BLaER1 treated with 17β-estradiol and CSF1 and Interleukin-3, amounts not matched to agents 10 nM and 100 nM (cell line): ENCODE data around the gene OSBPL9.

ENCODE experiments used
- H3K27ac ChIP-seq, 11 experiments: shearing (Covaris generic); formaldehyde crosslinking; 2 replicates each; pipeline ENCODE4 v1.8.1; 2022
- H3K27me3 ChIP-seq, 11 experiments: shearing (Covaris generic); formaldehyde crosslinking; 2 replicates each; pipeline ENCODE4 v1.8.1; 2022
- H3K36me3 ChIP-seq, 11 experiments: shearing (Covaris generic); formaldehyde crosslinking; 2 replicates each; pipeline ENCODE4 v1.8.1; 2022
- H3K4me1 ChIP-seq, 10 experiments: shearing (Covaris generic); formaldehyde crosslinking; 2 replicates each; pipeline ENCODE4 v1.8.1; 2022
- H3K4me2 ChIP-seq, 11 experiments: shearing (Covaris generic); formaldehyde crosslinking; 2 replicates each; pipeline ENCODE4 v1.8.1; 2022
- H3K4me3 ChIP-seq, 10 experiments: shearing (Covaris generic); formaldehyde crosslinking; 2 replicates each; pipeline ENCODE4 v1.8.1; 2022
- H3K9ac ChIP-seq, 11 experiments: shearing (Covaris generic); formaldehyde crosslinking; 2 replicates each; pipeline ENCODE4 v1.8.1; 2022
- H3K9me3 ChIP-seq, 11 experiments: shearing (Covaris generic); formaldehyde crosslinking; replicated peaks in 1 of 11; 2 replicates each; pipeline ENCODE4 v1.8.1; 2022
- H4K20me1 ChIP-seq, 11 experiments: shearing (Covaris generic); formaldehyde crosslinking; 2 replicates each; pipeline ENCODE4 v1.8.1; 2022
- Cebpa-rat ChIP-seq, 11 experiments: shearing (Covaris generic); IDR thresholded peaks; 2 replicates each; pipeline ENCODE4 v1.8.1; 2022

Gene OSBPL9

GRCh38 chr1:51618715-51619114 lies 1.8 kb downstream of the OSBPL9 start:
- 0 out of 22 replicates have a peak overlapping the region, but pooled peaks of 1 of the 11 experiments have one; percentile 12 for H3K9ac ChIP-seq
- no peaks in the 10 kb centered on the region for H3K36me3 ChIP-seq
- H3K27ac ChIP-seq, result no peak overlapping the region
- peaks cover 22 to 53% (median 40%) of the 10 kb centered on the region in 10 experiments for H3K4me1 ChIP-seq
- no peak for TF ChIP-seq Cebpa-rat (IDR thresholded peaks at IDR 0.05)
- H3K9me3 ChIP-seq, result no peaks in the 10 kb centered on the region
- peak overlapping the region in 10 of 11 experiments; percentile 88 to 99 (median 96); a peak in 12 of 22 replicates for H3K4me2 ChIP-seq
- H4K20me1 ChIP-seq, result peaks cover 0 to 16% (median 0%) of the 10 kb centered on the region in 11 experiments; a peak in 2 of 22 replicates
- H3K4me3 ChIP-seq, result peak overlapping the region in 2 of 10 experiments; percentile 78 to 97; a peak in 1 of 20 replicates
- no peaks in the 10 kb centered on the region for H3K27me3 ChIP-seq

DNA sequence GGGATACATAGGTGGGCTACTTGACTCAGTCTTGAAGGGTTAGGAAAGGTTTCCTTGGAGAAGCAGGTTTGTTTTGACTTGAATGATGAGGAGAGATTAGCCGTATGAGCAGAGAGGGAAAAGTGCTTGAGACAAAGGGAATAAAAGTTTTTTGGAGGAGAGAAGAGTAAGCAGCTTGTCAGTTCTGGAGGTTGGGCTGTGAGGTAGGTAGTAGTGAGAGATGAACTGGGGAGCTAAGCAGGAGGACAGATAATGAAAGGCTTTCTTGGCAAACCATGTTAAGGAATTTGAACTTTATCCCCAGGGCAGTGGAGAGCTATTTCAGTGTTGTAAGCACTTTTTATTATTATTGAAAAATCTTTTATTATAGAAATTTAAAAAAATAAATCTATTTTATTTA lies 3.6 kb downstream of the OSBPL9 start:
- no peak for TF ChIP-seq Cebpa-rat (IDR thresholded peaks at IDR 0.05)

GRCh38 chr1:51621161-51621560 lies 4.3 kb downstream of the OSBPL9 start:
- Histone ChIP-seq H3K9ac (no peak overlapping the region), H3K4me1 (peaks cover 28 to 71% (median 52%) of the 10 kb centered on the region in 10 experiments), H3K9me3 (no peaks in the 10 kb centered on the region), H3K4me3 (no peak overlapping the region), H4K20me1 (peaks cover 0 to 16% (median 0%) of the 10 kb centered on the region in 11 experiments; a peak in 2 of 22 replicates), H3K36me3 (no peaks in the 10 kb centered on the region), H3K27ac (no peak overlapping the region), H3K4me2 (no peak overlapping the region), H3K27me3 (no peaks in the 10 kb centered on the region)
- no peak for TF ChIP-seq Cebpa-rat (IDR thresholded peaks at IDR 0.05)

More for the DNA sequence above, 3.6 kb downstream of the OSBPL9 start:
- H3K4me1 ChIP-seq, result peaks cover 31 to 71% (median 53%) of the 10 kb centered on the region in 10 experiments
- H3K9ac ChIP-seq, result no peak overlapping the region
- H4K20me1 ChIP-seq, result peaks cover 0 to 16% (median 0%) of the 10 kb centered on the region in 11 experiments; a peak in 2 of 22 replicates
- H3K4me3 ChIP-seq, result no peak overlapping the region
- no peak overlapping the region for H3K27ac ChIP-seq
- peak overlapping the region in 1 of 11 experiments; percentile 90; a peak in 1 of 22 replicates for H3K4me2 ChIP-seq
- no peaks in the 10 kb centered on the region for H3K36me3 ChIP-seq
- no peaks in the 10 kb centered on the region for H3K27me3 ChIP-seq
- no peaks in the 10 kb centered on the region for H3K9me3 ChIP-seq

DNA sequence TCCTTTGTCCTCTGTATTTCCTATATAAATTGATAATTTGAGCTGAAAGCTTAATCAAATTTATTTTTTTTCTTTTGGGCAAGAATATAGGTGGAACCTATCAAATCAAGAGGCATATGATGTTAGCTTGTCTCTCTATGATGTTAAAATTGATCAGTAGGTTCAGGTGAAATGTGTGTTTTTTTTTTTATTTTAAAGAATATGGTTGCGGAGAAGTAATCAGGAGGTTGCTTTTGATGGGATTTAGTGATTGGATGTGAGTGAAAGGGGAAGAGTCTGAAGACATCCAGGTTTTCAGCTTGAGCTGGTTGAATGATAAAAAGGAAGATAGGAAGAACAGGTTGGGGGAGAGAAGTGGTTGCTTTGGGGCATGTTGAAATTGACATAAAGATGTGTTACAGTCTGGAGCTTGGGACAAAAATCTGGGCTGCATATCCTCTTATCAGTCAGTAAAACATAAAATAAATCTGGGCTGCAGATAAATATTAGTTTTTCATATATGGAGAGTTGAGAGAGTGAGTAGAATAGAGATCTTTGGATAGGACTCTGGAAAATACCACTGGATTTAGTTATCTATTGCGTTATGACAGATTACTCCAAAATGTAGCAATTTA lies 5.1 kb downstream of the OSBPL9 start:
- Histone ChIP-seq H4K20me1 (peaks cover 0 to 16% (median 0%) of the 10 kb centered on the region in 11 experiments; a peak in 2 of 22 replicates), H3K4me1 (peaks cover 24 to 66% (median 46%) of the 10 kb centered on the region in 10 experiments), H3K4me2 (peak overlapping the region in 9 of 11 experiments; percentile 12 to 64 (median 43); a peak in 14 of 22 replicates), H3K9me3 (no peaks in the 10 kb centered on the region), H3K27ac (peak overlapping the region in 1 of 11 experiments; percentile 4; a peak in 1 of 22 replicates), H3K4me3 (no peak overlapping the region), H3K9ac (no peak overlapping the region), H3K27me3 (no peaks in the 10 kb centered on the region), H3K36me3 (no peaks in the 10 kb centered on the region)
- TF ChIP-seq Cebpa-rat (IDR thresholded peaks at IDR 0.05), result no peak

- peak overlapping the region in 9 of 11 experiments; percentile 12 to 64 (median 43); a peak in 16 of 22 replicates for H3K4me2 ChIP-seq
- peaks cover 0 to 16% (median 0%) of the 10 kb centered on the region in 11 experiments; a peak in 2 of 22 replicates for H4K20me1 ChIP-seq
- H3K4me3 ChIP-seq, result no peak overlapping the region
- H3K9me3 ChIP-seq, result no peaks in the 10 kb centered on the region
- TF ChIP-seq Cebpa-rat (IDR thresholded peaks at IDR 0.05), result no peak
- H3K9ac ChIP-seq, result no peak overlapping the region
- H3K36me3 ChIP-seq, result no peaks in the 10 kb centered on the region
- H3K4me1 ChIP-seq, result peaks cover 21 to 64% (median 44%) of the 10 kb centered on the region in 10 experiments
- H3K27me3 ChIP-seq, result no peaks in the 10 kb centered on the region
- peak overlapping the region in 4 of 11 experiments; percentile 0 to 6 (median 4); a peak in 3 of 22 replicates for H3K27ac ChIP-seq
These were observed 5.6 kb downstream of the OSBPL9 start for GRCh38 chr1:51622455-51622913.

DNA sequence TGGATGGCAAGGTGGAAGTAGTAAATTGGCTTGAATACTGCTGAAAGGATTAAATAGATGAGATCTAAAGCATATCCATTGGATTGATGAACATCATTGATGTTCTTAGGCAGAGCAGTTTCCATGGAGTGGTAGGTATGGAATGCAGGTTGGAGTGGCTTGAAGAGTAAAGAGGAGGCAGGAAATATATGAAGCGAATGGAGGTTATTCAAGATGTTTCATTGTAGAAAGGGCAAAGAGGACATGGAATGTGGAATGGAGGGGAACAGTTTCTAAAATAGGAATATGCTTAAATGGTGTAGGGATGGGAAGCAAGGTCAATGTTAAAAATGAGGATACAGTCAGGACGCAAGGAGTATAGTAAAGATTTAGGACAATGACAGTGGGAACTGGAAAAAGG lies 6.1 kb downstream of the OSBPL9 start:
- Histone ChIP-seq H4K20me1 (peaks cover 0 to 16% (median 0%) of the 10 kb centered on the region in 11 experiments; a peak in 2 of 22 replicates), H3K4me2 (peak overlapping the region in 7 of 11 experiments; percentile 21 to 64 (median 46); a peak in 11 of 22 replicates), H3K9me3 (no peaks in the 10 kb centered on the region), H3K9ac (no peak overlapping the region), H3K27ac (peak overlapping the region in 4 of 11 experiments; percentile 0 to 6 (median 4); a peak in 4 of 22 replicates), H3K27me3 (no peaks in the 10 kb centered on the region), H3K36me3 (no peaks in the 10 kb centered on the region), H3K4me3 (no peak overlapping the region), H3K4me1 (peaks cover 16 to 59% (median 38%) of the 10 kb centered on the region in 10 experiments)
- no peak for TF ChIP-seq Cebpa-rat (IDR thresholded peaks at IDR 0.05)

GRCh38 chr1:51623450-51623849 lies 6.6 kb downstream of the OSBPL9 start:
- Histone ChIP-seq H3K4me2 (peak overlapping the region in 2 of 11 experiments; percentile 43 to 62; a peak in 2 of 22 replicates), H4K20me1 (peaks cover 0 to 16% (median 0%) of the 10 kb centered on the region in 11 experiments; a peak in 2 of 22 replicates), H3K9ac (no peak overlapping the region), H3K9me3 (no peaks in the 10 kb centered on the region), H3K27me3 (no peaks in the 10 kb centered on the region), H3K4me3 (no peak overlapping the region), H3K4me1 (peaks cover 11 to 55% (median 34%) of the 10 kb centered on the region in 10 experiments), H3K27ac (peak overlapping the region in 2 of 11 experiments; percentile 0 to 6; a peak in 2 of 22 replicates), H3K36me3 (no peaks in the 10 kb centered on the region)
- TF ChIP-seq Cebpa-rat (IDR thresholded peaks at IDR 0.05), result no peak

DNA sequence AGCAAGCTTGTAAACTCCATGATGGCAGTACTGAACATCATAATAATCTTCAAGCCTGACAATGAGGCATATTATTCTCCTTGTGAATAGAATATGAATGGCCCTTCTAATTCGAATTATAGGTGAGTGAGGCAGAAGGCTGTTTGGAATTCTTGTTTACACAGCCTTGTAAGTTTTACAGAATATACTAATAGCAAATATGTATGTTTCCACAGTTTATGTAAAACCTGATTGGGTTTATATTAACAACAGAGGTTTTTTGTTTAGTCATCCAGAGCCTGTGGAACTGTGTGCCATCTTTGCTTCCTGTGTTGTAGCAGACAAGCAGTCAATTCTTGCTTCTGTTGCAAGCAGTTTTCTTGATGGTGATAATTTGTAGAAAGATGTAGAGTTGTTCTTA lies 8.0 kb downstream of the OSBPL9 start:
- Histone ChIP-seq H4K20me1 (peaks cover 0 to 27% (median 0%) of the 10 kb centered on the region in 11 experiments; a peak in 3 of 22 replicates), H3K9me3 (no peaks in the 10 kb centered on the region), H3K9ac (peak overlapping the region in 1 of 11 experiments; percentile 20; a peak in 1 of 22 replicates), H3K36me3 (no peaks in the 10 kb centered on the region), H3K27ac (peak overlapping the region in 10 of 11 experiments; percentile 18 to 79 (median 62); a peak in 19 of 22 replicates), H3K4me2 (peak overlapping the region in 10 of 11 experiments; percentile 0 to 63 (median 14); a peak in 14 of 22 replicates), H3K4me3 (no peak overlapping the region), H3K27me3 (no peaks in the 10 kb centered on the region), H3K4me1 (peaks cover 9 to 41% (median 27%) of the 10 kb centered on the region in 10 experiments)
- TF ChIP-seq Cebpa-rat (IDR thresholded peaks at IDR 0.05), result no peak

DNA sequence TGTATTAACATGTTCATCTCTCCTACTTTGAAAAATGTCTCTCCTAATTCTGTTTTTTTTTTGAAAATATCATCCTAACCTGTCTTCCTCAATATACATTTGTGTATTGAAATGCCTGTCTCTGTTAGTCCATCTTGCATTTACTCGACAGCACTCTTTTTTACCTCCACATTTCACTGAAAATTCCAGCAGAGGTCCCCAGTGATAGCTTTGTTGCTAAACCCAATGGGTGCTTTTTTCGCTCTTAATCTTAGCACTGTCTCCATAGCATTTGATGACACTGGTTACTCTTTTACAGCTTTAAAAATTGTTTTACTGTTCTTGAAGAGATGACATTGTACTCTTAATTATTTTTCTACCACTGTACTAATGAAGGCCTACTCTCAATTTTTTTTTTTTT lies 10.8 kb downstream of the OSBPL9 start:
- peaks cover 0 to 37% (median 4%) of the 10 kb centered on the region in 11 experiments; a peak in 5 of 22 replicates for H4K20me1 ChIP-seq
- peaks cover 6 to 30% (median 17%) of the 10 kb centered on the region in 10 experiments for H3K4me1 ChIP-seq
- H3K9ac ChIP-seq, result no peak overlapping the region
- peaks cover 0 to 6% (median 0%) of the 10 kb centered on the region in 11 experiments; a peak in 1 of 22 replicates for H3K36me3 ChIP-seq
- no peaks in the 10 kb centered on the region for H3K9me3 ChIP-seq
- H3K27me3 ChIP-seq, result no peaks in the 10 kb centered on the region
- TF ChIP-seq Cebpa-rat (IDR thresholded peaks at IDR 0.05), result no peak
- no peak overlapping the region for H3K4me3 ChIP-seq
- H3K27ac ChIP-seq, result no peak overlapping the region
- H3K4me2 ChIP-seq, result no peak overlapping the region
